GM12801 (cell line): Measurements from ENCODE around the gene GLRX2.

Experiments used
- CTCF ChIP-seq: IDR thresholded peaks from one replicate; pipeline ENCODE4 v1.5.1; 2011; ENCODE audit warnings: control low read depth; ENCODE audit not compliant: insufficient read length; ENCODE audit errors: extremely low read depth

GLRX2 gene

GRCh38 chr1:193118194-193118593 is 13.0 kb upstream of the GLRX2 start:
- TF ChIP-seq CTCF: no peak

GRCh38 chr1:193115629-193116227 is 10.5 kb upstream of the GLRX2 start:
- no peak for TF ChIP-seq CTCF

- no peak for TF ChIP-seq CTCF
These were observed 9.4 kb upstream of the GLRX2 start for GRCh38 chr1:193114485-193115095.

- no peak for TF ChIP-seq CTCF
These were observed 8.7 kb upstream of the GLRX2 start for GRCh38 chr1:193113992-193114332.

GRCh38 chr1:193113258-193113991 is 8.2 kb upstream of the GLRX2 start:
- no peak for TF ChIP-seq CTCF

- no peak for TF ChIP-seq CTCF
These were observed 6.5 kb upstream of the GLRX2 start for GRCh38 chr1:193111641-193112090.

GRCh38 chr1:193110864-193111263 is 5.7 kb upstream of the GLRX2 start:
- TF ChIP-seq CTCF: no peak
